ENCODE measurements around the gene PAX5.

PAX5 gene

GRCh38 chr9:36823934-36824333 is 210.1 kb downstream of the PAX5 start:
- DNase-seq = no peak

- DNase-seq = peak; percentile 12
Measured at GRCh38 chr9:36823466-36823865, 210.6 kb downstream of the PAX5 start.

GRCh38 chr9:36822201-36822600 is 211.9 kb downstream of the PAX5 start:
- no peak for DNase-seq

GRCh38 chr9:36820392-36820861 is 213.6 kb downstream of the PAX5 start:
- DNase-seq = no peak

- no peak for DNase-seq
Measured at GRCh38 chr9:36818965-36819870, 214.8 kb downstream of the PAX5 start.

- no peak for DNase-seq
Measured at GRCh38 chr9:36818242-36818938, 215.7 kb downstream of the PAX5 start.

- DNase-seq = no peak
Measured at GRCh38 chr9:36817160-36817834, 216.8 kb downstream of the PAX5 start.

- DNase-seq = no peak
Measured at GRCh38 chr9:36816371-36816770, 217.7 kb downstream of the PAX5 start.

- DNase-seq = no peak
Measured at GRCh38 chr9:36815566-36816348, 218.3 kb downstream of the PAX5 start.

- DNase-seq = no peak
Measured at GRCh38 chr9:36815023-36815422, 219.0 kb downstream of the PAX5 start.

- DNase-seq = no peak
Measured at GRCh38 chr9:36813154-36813553, 220.9 kb downstream of the PAX5 start.

GRCh38 chr9:36812556-36812955 is 221.5 kb downstream of the PAX5 start:
- no peak for DNase-seq

GRCh38 chr9:36808251-36808650 is 225.8 kb downstream of the PAX5 start:
- DNase-seq = no peak

GRCh38 chr9:36803961-36804360 is 230.1 kb downstream of the PAX5 start:
- no peak for DNase-seq

- no peak for DNase-seq
Measured at GRCh38 chr9:36802201-36802920, 231.7 kb downstream of the PAX5 start.

- no peak for DNase-seq
Measured at GRCh38 chr9:36800455-36800854, 233.6 kb downstream of the PAX5 start.

- DNase-seq = no peak
Measured at GRCh38 chr9:36798350-36799065, 235.6 kb downstream of the PAX5 start.

GRCh38 chr9:36797471-36798220 is 236.4 kb downstream of the PAX5 start:
- DNase-seq = no peak

- DNase-seq = no peak
Measured at GRCh38 chr9:36796671-36797419, 237.2 kb downstream of the PAX5 start.

- no peak for DNase-seq
Measured at GRCh38 chr9:36794461-36794860, 239.6 kb downstream of the PAX5 start.

Data from stimulated activated CD4-positive, alpha-beta T cell treated with anti-CD3 and anti-CD28 coated beads, Interleukin-1b, Interleukin-23, amount 100 ng/mL, for 48 hours (primary cell).